CD14-positive monocyte (primary cell): ENCODE results near the gene IL26. TPM values are rescaled to one million over a fixed set of nuclear protein-coding genes. Genes with fewer than 3 reads are reported as not detected.

ENCODE experiments used
- DNase-seq, 3 donors: peaks; one replicate each; pipeline ENCODE4 v3.0.0-alpha.2; 2011 to 2022
- H2AFZ ChIP-seq: 2 replicates; pipeline ENCODE4 v1.6.0; 2012; ENCODE audit warnings: mild to moderate bottlenecking, low read depth, low read length, inconsistent platforms; ENCODE audit not compliant: insufficient read depth, poor library complexity, severe bottlenecking
- H3K27ac ChIP-seq, 2 donors: 1 replicate in 1 of 2; 2 replicates in 1 of 2; pipeline ENCODE4 v1.5.1; 2012 to 2013; ENCODE audit warnings: low read length in 2 of 2, control low read depth in 1 of 2, inconsistent platforms in 1 of 2, low read depth in 1 of 2, mild to moderate bottlenecking in 1 of 2
- H3K27me3 ChIP-seq, 2 donors: one replicate each; pipeline versions ENCODE4 v1.6.0 to v1.6.1; 2011 to 2013; ENCODE audit warnings: low read length in 2 of 2; ENCODE audit not compliant: control insufficient read depth in 2 of 2, insufficient read depth in 2 of 2
- H3K36me3 ChIP-seq, 2 donors: replicated peaks in 1 of 2; 1 replicate in 1 of 2; 2 replicates in 1 of 2; pipeline versions ENCODE4 v1.5.1 to v1.6.1; 2012 to 2013; ENCODE audit warnings: low read length in 2 of 2, control low read depth in 1 of 2, inconsistent platforms in 1 of 2, mild to moderate bottlenecking in 1 of 2; ENCODE audit not compliant: insufficient read depth in 2 of 2, control insufficient read depth in 1 of 2
- H3K4me1 ChIP-seq, 2 donors: 1 replicate in 1 of 2; 2 replicates in 1 of 2; pipeline versions ENCODE4 v1.5.1 to v1.6.1; 2012 to 2013; ENCODE audit warnings: low read length in 2 of 2, control low read depth in 1 of 2, inconsistent platforms in 1 of 2, mild to moderate bottlenecking in 1 of 2, moderate library complexity in 1 of 2; ENCODE audit not compliant: insufficient read depth in 2 of 2, control insufficient read depth in 1 of 2
- H3K4me2 ChIP-seq: replicated peaks from 2 replicates; pipeline ENCODE3; 2012; ENCODE audit warnings: low read length, moderate library complexity, mild to moderate bottlenecking; ENCODE audit not compliant: poor library complexity, severe bottlenecking; ENCODE audit errors: extremely low read depth
- H3K4me3 ChIP-seq, 3 experiments: fragments of 200-600 bp in 1 of 3; sonication (generic) in 1 of 3; replicated peaks in 1 of 3; 1 replicate in 2 of 3; 2 replicates in 1 of 3; pipeline ENCODE4 v1.5.1; 2011 to 2013; ENCODE audit warnings: low read length in 3 of 3, mild to moderate bottlenecking in 3 of 3, control low read depth in 2 of 3, low read depth in 2 of 3, inconsistent platforms in 1 of 3, moderate library complexity in 1 of 3
- H3K79me2 ChIP-seq: 2 replicates; pipeline ENCODE4 v1.6.0; 2012; ENCODE audit warnings: mild to moderate bottlenecking, control low read depth, inconsistent platforms, low read length, moderate library complexity; ENCODE audit not compliant: insufficient read depth
- H3K9ac ChIP-seq: 2 replicates; pipeline ENCODE4 v1.6.0; 2017; ENCODE audit warnings: low read length, mild to moderate bottlenecking; ENCODE audit not compliant: insufficient read depth, poor library complexity, severe bottlenecking
- H3K9me3 ChIP-seq, 2 donors: replicated peaks in 1 of 2; 1 replicate in 1 of 2; 2 replicates in 1 of 2; pipeline versions ENCODE4 v1.5.1 to v1.6.1; 2012 to 2013; ENCODE audit warnings: low read length in 2 of 2, control low read depth in 1 of 2; ENCODE audit not compliant: control insufficient read depth in 1 of 2, insufficient read depth in 1 of 2
- H4K20me1 ChIP-seq: 2 replicates; pipeline ENCODE4 v1.6.0; 2012; ENCODE audit warnings: mild to moderate bottlenecking, low read length, control low read depth, moderate library complexity; ENCODE audit not compliant: insufficient read depth
- H3K27ac Mint-ChIP-seq, 7 donors: one replicate each; pipeline ENCODE4 v1.8.0; 2020; ENCODE audit warnings: mild to moderate bottlenecking in 7 of 7, mixed read lengths in 7 of 7, moderate library complexity in 6 of 7, inconsistent platforms in 2 of 7
- H3K27me3 Mint-ChIP-seq, 3 donors: one replicate each; pipeline ENCODE4 v1.8.0; 2021 to 2022; ENCODE audit warnings: low read depth in 3 of 3, mild to moderate bottlenecking in 3 of 3, mixed read lengths in 3 of 3, moderate library complexity in 3 of 3, inconsistent platforms in 1 of 3
- H3K36me3 Mint-ChIP-seq, 2 donors: one replicate each; pipeline ENCODE4 v1.8.0; 2020; ENCODE audit warnings: mixed read lengths in 2 of 2, inconsistent platforms in 1 of 2, mild to moderate bottlenecking in 1 of 2
- H3K4me1 Mint-ChIP-seq: one replicate; pipeline ENCODE4 v1.8.0; 2020; ENCODE audit warnings: mild to moderate bottlenecking, mixed read lengths
- H3K4me3 Mint-ChIP-seq, 2 donors: one replicate each; pipeline ENCODE4 v1.8.0; 2020; ENCODE audit warnings: mild to moderate bottlenecking in 2 of 2, mixed read lengths in 2 of 2, moderate library complexity in 1 of 2
- H3K9me3 Mint-ChIP-seq, 7 donors: one replicate each; pipeline ENCODE4 v1.8.0; 2020 to 2022; ENCODE audit warnings: mixed read lengths in 7 of 7, mild to moderate bottlenecking in 6 of 7, moderate library complexity in 6 of 7, inconsistent platforms in 2 of 7
- WGBS: methylation state at CpG from one replicate; pipeline ENCODE4 v1.1.5; 2013; ENCODE audit warnings: missing lambda C conversion rate; ENCODE audit not compliant: insufficient coverage; 5-methylcytosine and 5-hydroxymethylcytosine counted together
- intact Hi-C, 2 donors: fragments of 100-400 bp; cut with micrococcal nuclease; formaldehyde crosslinking; loops; one replicate each; pipeline versions ENCODE4 v1.15.0 to v1.15.1; 2023
- polyA plus RNA-seq, 3 donors: library from polyadenylated mRNA; depleted of rRNA in 1 of 3; unstranded in 2 of 3; stranded (reverse) in 1 of 3; fragments of 300-500 nt in 2 of 3; fragments of >200 nt in 1 of 3; fragmentation: Illumina TruSeq in 2 of 3; gene quantifications; 1 replicate in 2 of 3; 2 replicates in 1 of 3; pipeline ENCODE4 v1.2.3, GENCODE V29; 2012 to 2021
- TF ChIP-seq, protein P1 (sequence below): fragments of 200-600 bp; IDR thresholded peaks from one replicate; pipeline ENCODE4 v1.8.0; 2022; ENCODE audit warnings: antibody characterized with exemption, mild to moderate bottlenecking

IL26 gene
- polyA plus RNA-seq, 3 donors, result not detected

GRCh38 chr12:68227356-68227755 lies 1.7 kb upstream of the IL26 start:
- peaks cover 0 to 9% (median 0%) of the 10 kb centered on the region in 3 donors for H3K27me3 Mint-ChIP-seq
- Histone ChIP-seq H3K4me2 (no peak overlapping the region), H3K36me3 (no peaks in the 10 kb centered on the region), H4K20me1 (no peaks in the 10 kb centered on the region), H3K27me3 (no peaks in the 10 kb centered on the region), H2AFZ (no peak overlapping the region), H3K9ac (no peak overlapping the region), H3K27ac (no peak overlapping the region), H3K4me1 (peaks cover 0 to 5% of the 10 kb centered on the region in 2 donors), H3K79me2 (no peaks in the 10 kb centered on the region), H3K4me3 (no peak overlapping the region), H3K9me3 (no peaks in the 10 kb centered on the region)
- no peak overlapping the region for H3K4me3 Mint-ChIP-seq
- intact Hi-C loops, result no loop called here
- no peaks in the 10 kb centered on the region for H3K9me3 Mint-ChIP-seq
- peaks cover 6% of the 10 kb centered on the region for H3K4me1 Mint-ChIP-seq
- DNase-seq, result no peak
- no CpG with 5 or more reads among the region's 3 CpGs for WGBS
- TF ChIP-seq, protein P1, sequence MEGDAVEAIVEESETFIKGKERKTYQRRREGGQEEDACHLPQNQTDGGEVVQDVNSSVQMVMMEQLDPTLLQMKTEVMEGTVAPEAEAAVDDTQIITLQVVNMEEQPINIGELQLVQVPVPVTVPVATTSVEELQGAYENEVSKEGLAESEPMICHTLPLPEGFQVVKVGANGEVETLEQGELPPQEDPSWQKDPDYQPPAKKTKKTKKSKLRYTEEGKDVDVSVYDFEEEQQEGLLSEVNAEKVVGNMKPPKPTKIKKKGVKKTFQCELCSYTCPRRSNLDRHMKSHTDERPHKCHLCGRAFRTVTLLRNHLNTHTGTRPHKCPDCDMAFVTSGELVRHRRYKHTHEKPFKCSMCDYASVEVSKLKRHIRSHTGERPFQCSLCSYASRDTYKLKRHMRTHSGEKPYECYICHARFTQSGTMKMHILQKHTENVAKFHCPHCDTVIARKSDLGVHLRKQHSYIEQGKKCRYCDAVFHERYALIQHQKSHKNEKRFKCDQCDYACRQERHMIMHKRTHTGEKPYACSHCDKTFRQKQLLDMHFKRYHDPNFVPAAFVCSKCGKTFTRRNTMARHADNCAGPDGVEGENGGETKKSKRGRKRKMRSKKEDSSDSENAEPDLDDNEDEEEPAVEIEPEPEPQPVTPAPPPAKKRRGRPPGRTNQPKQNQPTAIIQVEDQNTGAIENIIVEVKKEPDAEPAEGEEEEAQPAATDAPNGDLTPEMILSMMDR, result no peak
- H3K27ac Mint-ChIP-seq, result no peak overlapping the region
- H3K36me3 Mint-ChIP-seq, result no peaks in the 10 kb centered on the region

- Histone ChIP-seq H3K27me3 (no peaks in the 10 kb centered on the region), H3K79me2 (no peaks in the 10 kb centered on the region), H3K4me3 (no peak overlapping the region), H2AFZ (no peak overlapping the region), H3K36me3 (no peaks in the 10 kb centered on the region), H3K9ac (no peak overlapping the region), H3K4me2 (no peak overlapping the region), H3K9me3 (no peaks in the 10 kb centered on the region), H3K27ac (no peak overlapping the region), H3K4me1 (peaks cover 0 to 5% of the 10 kb centered on the region in 2 donors), H4K20me1 (no peaks in the 10 kb centered on the region)
- peaks cover 6% of the 10 kb centered on the region for H3K4me1 Mint-ChIP-seq
- DNase-seq, result no peak
- H3K27ac Mint-ChIP-seq, result peak overlapping the region in 1 of 7 donors; percentile 35
- TF ChIP-seq, protein P1, result no peak
- intact Hi-C loops, result loop anchor here (5.0 kb wide), 2 partner anchors 93 to 98 kb away; no protein-coding TSS in a partner anchor
- no CpG with 5 or more reads among the region's 3 CpGs for WGBS
- peaks cover 0 to 16% (median 2%) of the 10 kb centered on the region in 3 donors for H3K27me3 Mint-ChIP-seq
- H3K36me3 Mint-ChIP-seq, result no peaks in the 10 kb centered on the region
- no peak overlapping the region for H3K4me3 Mint-ChIP-seq
- no peaks in the 10 kb centered on the region for H3K9me3 Mint-ChIP-seq
Measured at GRCh38 chr12:68224613-68225285, 861 bp downstream of the IL26 start.
